Thyroid gland (tissue), 4 donors: ENCODE data around the gene AVP. TPM values are rescaled to one million over a fixed set of nuclear protein-coding genes. Genes with fewer than 3 reads are reported as not detected.

Source experiments
- DNase-seq, 2 donors: peaks; one replicate each; pipeline ENCODE4 v3.0.0-alpha.2; 2019
- H3K27ac ChIP-seq, 3 donors: fragments of 200-600 bp; sonication (generic); 1 replicate in 2 of 3; 2 replicates in 1 of 3; pipeline ENCODE4 v1.5.1; 2016 to 2019; ENCODE audit warnings: mild to moderate bottlenecking in 1 of 3, moderate library complexity in 1 of 3
- H3K27me3 ChIP-seq: fragments of 200-600 bp; sonication (generic); one replicate; pipeline ENCODE4 v1.5.1; 2019
- H3K36me3 ChIP-seq, 2 donors: fragments of 200-600 bp; sonication (generic); one replicate each; pipeline ENCODE4 v1.5.1; 2016 to 2019
- H3K4me1 ChIP-seq, 2 donors: fragments of 200-600 bp; sonication (generic); one replicate each; pipeline ENCODE4 v1.5.1; 2017 to 2019
- H3K4me3 ChIP-seq, 3 donors: fragments of 200-600 bp; sonication (generic); replicated peaks in 1 of 3; 1 replicate in 2 of 3; 2 replicates in 1 of 3; pipeline ENCODE4 v1.5.1; 2016; ENCODE audit warnings: mild to moderate bottlenecking in 1 of 3
- H3K9me3 ChIP-seq: fragments of 200-600 bp; sonication (generic); one replicate; pipeline ENCODE4 v1.5.1; 2017
- POLR2A ChIP-seq, 2 donors: fragments of 450-650 bp; IDR thresholded peaks; one replicate each; pipeline ENCODE4 v1.6.1; 2017; ENCODE audit warnings: antibody characterized with exemption in 2 of 2, mild to moderate bottlenecking in 2 of 2, moderate library complexity in 1 of 2
- WGBS, 2 donors: methylation state at CpG; one replicate each; pipeline ENCODE4 v1.1.5; 2017; 5-methylcytosine and 5-hydroxymethylcytosine counted together
- intact Hi-C: fragments of 100-400 bp; cut with DNase I; formaldehyde crosslinking; loops from one replicate; pipeline ENCODE4 v1.15.1; 2023
- total RNA-seq, 4 donors: library from RNA; depleted of rRNA; stranded (reverse); fragments of >200 nt; gene quantifications; one replicate each; pipeline ENCODE4 v1.2.3, GENCODE V29; 2016
- TF ChIP-seq, protein P1 (sequence below), 6 experiments: fragments of 200-600 bp in 3 of 6; fragments of 450-650 bp in 3 of 6; sonication (generic) in 3 of 6; IDR thresholded peaks; one replicate each; pipeline ENCODE4 v1.5.1; 2016 to 2019; ENCODE audit warnings: antibody characterized with exemption in 6 of 6, mild to moderate bottlenecking in 2 of 6, inconsistent platforms in 1 of 6, moderate library complexity in 1 of 6

AVP gene
- total RNA-seq, 4 donors from 2014 or later, result not detected

GRCh38 chr20:3059489-3059888 is 25.0 kb downstream of the AVP start:
- Histone ChIP-seq H3K4me3 (no peak overlapping the region), H3K36me3 (no peaks in the 10 kb centered on the region), H3K4me1 (peaks cover 0 to 5% of the 10 kb centered on the region in 2 donors), H3K27me3 (no peaks in the 10 kb centered on the region), H3K27ac (no peak overlapping the region), H3K9me3 (no peaks in the 10 kb centered on the region)
- TF ChIP-seq, protein P1, sequence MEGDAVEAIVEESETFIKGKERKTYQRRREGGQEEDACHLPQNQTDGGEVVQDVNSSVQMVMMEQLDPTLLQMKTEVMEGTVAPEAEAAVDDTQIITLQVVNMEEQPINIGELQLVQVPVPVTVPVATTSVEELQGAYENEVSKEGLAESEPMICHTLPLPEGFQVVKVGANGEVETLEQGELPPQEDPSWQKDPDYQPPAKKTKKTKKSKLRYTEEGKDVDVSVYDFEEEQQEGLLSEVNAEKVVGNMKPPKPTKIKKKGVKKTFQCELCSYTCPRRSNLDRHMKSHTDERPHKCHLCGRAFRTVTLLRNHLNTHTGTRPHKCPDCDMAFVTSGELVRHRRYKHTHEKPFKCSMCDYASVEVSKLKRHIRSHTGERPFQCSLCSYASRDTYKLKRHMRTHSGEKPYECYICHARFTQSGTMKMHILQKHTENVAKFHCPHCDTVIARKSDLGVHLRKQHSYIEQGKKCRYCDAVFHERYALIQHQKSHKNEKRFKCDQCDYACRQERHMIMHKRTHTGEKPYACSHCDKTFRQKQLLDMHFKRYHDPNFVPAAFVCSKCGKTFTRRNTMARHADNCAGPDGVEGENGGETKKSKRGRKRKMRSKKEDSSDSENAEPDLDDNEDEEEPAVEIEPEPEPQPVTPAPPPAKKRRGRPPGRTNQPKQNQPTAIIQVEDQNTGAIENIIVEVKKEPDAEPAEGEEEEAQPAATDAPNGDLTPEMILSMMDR (IDR thresholded peaks at IDR 0.05), result no peak
- no peak for TF ChIP-seq POLR2A (IDR thresholded peaks at IDR 0.05)
- intact Hi-C loops, result loop anchor here (10.0 kb wide), 2 partner anchors 55 to 265 kb away; no protein-coding TSS in a partner anchor
- no peak for DNase-seq
- WGBS, 2 donors, result 93% methylated on average over 3 of the region's 3 CpGs; no CpG with 5 or more reads in 1 of the 2 donors

GRCh38 chr20:3051385-3052019 is 33.0 kb downstream of the AVP start:
- no peaks in the 10 kb centered on the region for H3K27me3 ChIP-seq
- 72 to 85% methylated on average over 7 of the region's 7 CpGs for WGBS, 2 donors
- TF ChIP-seq POLR2A (IDR thresholded peaks at IDR 0.05), result no peak
- TF ChIP-seq, protein P1 (IDR thresholded peaks at IDR 0.05), result no peak
- no peak overlapping the region for H3K27ac ChIP-seq
- H3K4me1 ChIP-seq, result peaks cover 9 to 11% of the 10 kb centered on the region in 2 donors
- H3K4me3 ChIP-seq, result no peak overlapping the region
- H3K9me3 ChIP-seq, result no peaks in the 10 kb centered on the region
- DNase-seq, result no peak
- H3K36me3 ChIP-seq, result peaks cover 15 to 24% of the 10 kb centered on the region in 2 donors
- intact Hi-C loops, result loop anchor here (10.0 kb wide), 2 partner anchors 63 to 273 kb away; no protein-coding TSS in a partner anchor

- intact Hi-C loops, result no loop called here
- Histone ChIP-seq H3K9me3 (no peaks in the 10 kb centered on the region), H3K27ac (no peak overlapping the region), H3K4me3 (no peak overlapping the region), H3K36me3 (peaks cover 15 to 24% of the 10 kb centered on the region in 2 donors), H3K4me1 (peaks cover 9 to 16% of the 10 kb centered on the region in 2 donors), H3K27me3 (no peaks in the 10 kb centered on the region)
- 88 to 90% methylated on average over 12 to 14 of the region's 14 CpGs for WGBS, 2 donors
- no peak for DNase-seq
- TF ChIP-seq, protein P1 (IDR thresholded peaks at IDR 0.05), result no peak
- TF ChIP-seq POLR2A (IDR thresholded peaks at IDR 0.05), result no peak
Measured at GRCh38 chr20:3047486-3048419, 36.8 kb downstream of the AVP start.

DNA sequence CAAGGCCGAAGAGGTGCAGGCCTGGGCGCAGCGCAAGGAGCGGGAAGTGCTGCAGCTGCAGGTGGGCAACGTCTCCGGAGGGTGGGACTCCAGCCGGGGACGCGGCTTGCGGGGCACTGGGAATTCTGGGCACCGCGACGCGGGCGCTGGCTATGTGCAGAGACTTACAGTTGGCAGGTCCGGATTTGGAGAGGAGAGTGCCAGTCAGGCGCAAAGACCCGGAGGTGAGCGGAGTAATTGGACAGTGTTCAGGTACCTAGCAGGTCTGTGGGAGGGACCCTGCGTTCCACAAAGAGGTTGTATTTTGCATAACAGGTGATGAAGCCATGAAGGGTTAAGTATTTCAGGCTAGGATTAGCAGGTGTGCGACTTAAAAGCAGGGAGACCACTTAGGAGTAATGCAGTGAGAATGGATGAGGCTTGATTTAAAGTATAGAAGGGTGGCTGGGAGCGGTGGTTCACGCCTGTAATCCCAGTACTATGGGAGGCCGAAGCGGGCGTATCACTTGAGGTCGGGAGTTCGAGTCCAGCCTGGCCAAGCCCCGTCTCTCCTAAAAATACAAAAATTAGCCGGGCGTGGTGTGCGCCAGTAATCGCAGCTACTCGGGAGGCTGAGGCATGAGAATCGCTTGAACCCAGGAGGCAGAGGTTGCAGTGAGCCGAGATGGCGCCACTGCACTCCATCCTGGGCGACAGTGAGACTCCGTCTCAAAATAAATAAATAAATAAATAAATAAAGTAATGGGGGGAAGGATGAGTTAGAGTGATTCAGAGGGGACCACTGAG is 37.7 kb downstream of the AVP start:
- Histone ChIP-seq H3K27me3 (no peaks in the 10 kb centered on the region), H3K4me3 (peak overlapping the region; percentile 87 to 96 (median 89)), H3K9me3 (no peaks in the 10 kb centered on the region), H3K36me3 (peaks cover 15 to 24% of the 10 kb centered on the region in 2 donors), H3K27ac (peak overlapping the region in 2 of 3 donors; percentile 64 to 83), H3K4me1 (peaks cover 10 to 17% of the 10 kb centered on the region in 2 donors)
- 49 to 52% methylated on average over 29 of the region's 39 CpGs for WGBS, 2 donors
- peak; percentile 64 to 75 for DNase-seq
- TF ChIP-seq POLR2A (IDR thresholded peaks at IDR 0.05), result peak in 1 of 2 donors; percentile 52
- TF ChIP-seq, protein P1 (IDR thresholded peaks at IDR 0.05), result no peak
- intact Hi-C loops, result no loop called here
